GM19239 (cell line): ENCODE data around the gene EGFL8.

Experiments
- DNase-seq: peaks from one replicate; pipeline ENCODE4 v3.0.0; 2011; ENCODE audit warnings: low spot score; ENCODE audit not compliant: insufficient read length
- FAIRE-seq: peaks from 2 replicates; lab custom pipeline; 2011; peaks lifted over from hg19 to GRCh38; lab: Jason Lieb, UNC

Gene EGFL8

DNA sequence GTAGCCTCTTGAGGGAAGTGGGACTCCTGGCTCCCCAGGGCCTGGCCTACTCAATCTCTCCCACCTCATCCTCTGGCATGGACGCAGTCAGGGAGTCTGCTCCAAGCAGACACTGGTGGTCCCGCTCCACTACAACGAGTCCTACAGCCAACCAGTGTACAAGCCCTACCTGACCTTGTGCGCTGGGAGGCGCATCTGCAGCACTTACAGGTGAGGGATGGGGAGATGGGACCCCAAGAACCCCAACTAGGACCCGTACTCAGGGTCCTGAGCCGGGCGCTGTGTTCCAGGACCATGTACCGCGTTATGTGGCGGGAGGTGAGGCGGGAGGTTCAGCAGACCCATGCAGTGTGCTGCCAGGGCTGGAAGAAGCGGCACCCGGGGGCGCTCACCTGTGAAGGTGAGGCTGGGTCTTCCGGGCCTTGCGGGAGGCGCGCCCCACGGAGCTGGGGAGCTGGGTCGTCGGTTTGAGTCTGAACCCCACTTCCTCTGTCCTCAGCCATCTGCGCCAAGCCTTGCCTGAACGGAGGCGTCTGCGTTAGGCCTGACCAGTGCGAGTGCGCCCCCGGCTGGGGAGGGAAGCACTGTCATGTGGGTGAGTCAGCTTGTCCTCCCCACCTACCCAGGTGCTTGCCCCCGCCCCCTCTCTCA lies 2.1 kb downstream of the EGFL8 start:
- FAIRE-seq, result no peak

DNA sequence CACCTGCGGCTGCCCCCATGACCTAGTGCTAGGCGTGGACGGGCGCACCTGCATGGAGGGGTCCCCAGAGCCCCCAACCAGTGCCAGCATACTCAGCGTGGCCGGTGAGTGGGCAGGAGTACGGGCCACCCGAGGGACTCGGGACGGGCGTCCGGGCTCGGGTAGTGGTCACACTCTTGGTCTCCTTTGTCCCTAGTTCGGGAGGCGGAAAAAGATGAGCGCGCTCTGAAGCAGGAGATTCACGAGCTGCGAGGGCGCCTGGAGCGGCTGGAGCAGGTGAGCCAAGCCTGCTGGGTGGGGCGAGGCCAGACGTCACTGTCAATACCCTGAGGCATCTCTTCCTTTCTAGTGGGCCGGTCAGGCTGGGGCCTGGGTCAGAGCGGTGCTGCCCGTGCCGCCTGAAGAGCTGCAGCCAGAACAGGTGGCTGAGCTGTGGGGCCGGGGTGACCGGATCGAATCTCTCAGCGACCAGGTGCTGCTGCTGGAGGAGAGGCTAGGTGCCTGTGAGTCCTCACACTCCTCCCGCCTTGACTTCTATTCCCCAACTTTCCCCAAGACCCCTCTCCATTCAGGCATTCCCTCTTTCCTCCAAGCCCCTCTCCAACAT lies 2.9 kb downstream of the EGFL8 start:
- FAIRE-seq, result no peak
- no peak for DNase-seq

More for the DNA sequence above, 2.1 kb downstream of the EGFL8 start:
- DNase-seq, result no peak

GRCh38 chr6:32167761-32168262 lies 3.4 kb downstream of the EGFL8 start:
- FAIRE-seq (no peak), DNase-seq (no peak)

DNA sequence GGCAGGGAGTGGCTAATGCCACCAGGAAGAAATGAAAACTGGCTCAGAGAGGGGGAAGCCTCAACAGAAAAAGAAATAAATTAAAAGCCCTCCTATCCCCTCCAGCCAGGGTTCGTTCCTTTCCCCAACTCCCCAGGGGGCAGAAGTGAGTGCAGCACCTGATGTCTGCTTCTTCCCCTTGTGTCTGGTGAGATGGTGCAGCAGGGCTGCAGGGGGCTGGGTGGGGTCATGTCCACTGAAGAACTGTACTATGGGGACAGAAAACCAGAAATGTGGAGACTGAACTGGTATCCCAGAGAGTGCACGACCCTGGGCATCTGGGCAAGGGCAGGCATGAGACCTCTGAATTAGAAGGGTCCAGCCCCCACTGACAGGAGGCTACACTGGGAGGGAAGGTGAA lies 4.0 kb downstream of the EGFL8 start:
- no peak for FAIRE-seq
- DNase-seq, result no peak

- DNase-seq (no peak), FAIRE-seq (no peak)
These were observed 4.6 kb downstream of the EGFL8 start for GRCh38 chr6:32168807-32169591.

DNA sequence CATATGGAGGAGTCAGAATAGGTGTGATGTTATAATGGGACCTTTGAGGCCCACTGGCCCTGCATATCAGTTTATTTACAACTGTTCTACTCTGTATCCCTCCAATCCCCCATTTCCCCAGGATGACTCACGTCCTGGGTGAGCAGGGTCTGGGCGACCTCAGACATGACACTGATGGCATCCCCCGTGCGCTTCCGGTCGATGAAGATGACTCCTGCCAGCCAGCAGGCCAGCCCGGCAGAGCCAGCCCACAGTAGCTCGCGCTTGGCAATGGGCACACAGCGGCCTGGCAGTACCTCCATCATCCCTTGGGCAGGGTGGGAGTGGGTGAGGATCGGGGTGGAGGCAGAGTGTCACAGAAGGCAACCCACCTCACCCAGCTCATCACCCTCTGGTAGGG lies 5.9 kb downstream of the EGFL8 start:
- FAIRE-seq (no peak), DNase-seq (no peak)

DNA sequence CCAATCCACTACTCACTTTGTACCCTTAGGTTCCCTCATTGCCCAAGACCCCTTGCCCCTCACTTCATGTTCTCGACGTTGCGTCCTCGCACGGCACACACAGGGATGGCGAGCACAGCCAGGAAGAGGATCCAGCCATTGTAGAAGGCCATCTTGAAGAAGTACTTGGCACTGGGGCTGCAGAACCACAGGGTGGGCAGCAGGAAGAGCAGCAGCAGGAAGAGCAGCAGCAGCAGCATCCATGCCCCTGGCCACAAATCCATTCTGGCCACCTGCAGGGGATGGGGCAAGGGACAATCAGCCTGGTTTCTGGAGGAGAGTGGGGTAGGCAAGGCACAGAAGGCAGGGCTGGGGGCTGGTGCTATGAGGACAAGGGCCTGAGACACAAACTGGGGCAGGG lies 6.8 kb downstream of the EGFL8 start:
- no peak for FAIRE-seq
- DNase-seq, result no peak

DNA sequence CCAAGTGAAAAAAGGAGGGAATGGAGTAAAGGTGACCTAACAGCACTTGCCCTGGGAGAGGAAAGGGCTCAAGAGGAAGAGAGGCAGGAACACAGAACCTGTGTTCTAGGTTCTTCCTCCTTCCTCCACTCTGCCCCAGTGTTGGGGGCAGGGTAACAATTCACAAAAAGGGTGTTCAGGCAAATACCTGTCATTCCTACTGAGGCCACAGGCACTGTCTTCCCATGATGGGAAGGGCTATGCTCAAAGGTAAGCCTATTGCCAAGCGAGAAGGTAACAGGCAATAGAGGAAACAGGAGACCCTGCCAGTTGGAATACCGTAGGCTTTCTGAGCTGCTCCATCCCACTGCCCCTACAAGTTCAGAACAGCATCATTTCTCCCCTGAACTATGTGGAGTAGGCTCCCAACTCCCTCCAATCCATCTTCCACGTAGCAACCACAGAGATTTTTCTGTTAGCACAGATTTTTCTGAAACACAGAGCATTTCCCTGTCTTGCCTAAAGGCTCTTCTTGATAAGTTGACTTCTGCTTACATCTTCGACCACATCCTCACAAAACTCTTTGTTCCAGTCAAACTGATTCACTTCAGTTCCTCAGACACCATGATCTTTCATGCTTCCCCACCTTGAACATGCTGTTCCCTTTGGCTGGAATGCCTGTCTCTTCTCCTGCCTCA lies 8.8 kb downstream of the EGFL8 start:
- no peak for FAIRE-seq

DNA sequence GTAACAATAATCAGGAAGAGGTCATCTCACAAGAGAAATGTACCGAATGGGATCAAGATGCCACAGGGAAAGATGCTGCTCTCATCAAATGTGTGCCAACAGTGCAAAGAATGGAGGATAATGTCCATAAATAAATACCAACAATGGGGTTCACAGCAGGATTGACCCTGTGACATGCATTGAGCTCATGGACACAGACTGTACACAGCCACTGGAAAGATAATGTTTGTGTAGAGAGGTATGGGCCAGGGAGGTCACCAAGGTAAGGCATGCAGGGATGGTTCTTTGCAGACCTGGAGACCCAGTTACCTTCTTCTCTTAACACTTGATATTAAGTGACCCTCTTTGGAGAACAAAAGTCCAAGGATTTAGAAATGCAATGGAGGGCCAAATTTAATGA lies 10.0 kb downstream of the EGFL8 start:
- no peak for DNase-seq
- no peak for FAIRE-seq

More for the DNA sequence above, 8.8 kb downstream of the EGFL8 start:
- DNase-seq, result no peak

GRCh38 chr6:32175322-32175710 lies 10.9 kb downstream of the EGFL8 start:
- FAIRE-seq (no peak), DNase-seq (no peak)

DNA sequence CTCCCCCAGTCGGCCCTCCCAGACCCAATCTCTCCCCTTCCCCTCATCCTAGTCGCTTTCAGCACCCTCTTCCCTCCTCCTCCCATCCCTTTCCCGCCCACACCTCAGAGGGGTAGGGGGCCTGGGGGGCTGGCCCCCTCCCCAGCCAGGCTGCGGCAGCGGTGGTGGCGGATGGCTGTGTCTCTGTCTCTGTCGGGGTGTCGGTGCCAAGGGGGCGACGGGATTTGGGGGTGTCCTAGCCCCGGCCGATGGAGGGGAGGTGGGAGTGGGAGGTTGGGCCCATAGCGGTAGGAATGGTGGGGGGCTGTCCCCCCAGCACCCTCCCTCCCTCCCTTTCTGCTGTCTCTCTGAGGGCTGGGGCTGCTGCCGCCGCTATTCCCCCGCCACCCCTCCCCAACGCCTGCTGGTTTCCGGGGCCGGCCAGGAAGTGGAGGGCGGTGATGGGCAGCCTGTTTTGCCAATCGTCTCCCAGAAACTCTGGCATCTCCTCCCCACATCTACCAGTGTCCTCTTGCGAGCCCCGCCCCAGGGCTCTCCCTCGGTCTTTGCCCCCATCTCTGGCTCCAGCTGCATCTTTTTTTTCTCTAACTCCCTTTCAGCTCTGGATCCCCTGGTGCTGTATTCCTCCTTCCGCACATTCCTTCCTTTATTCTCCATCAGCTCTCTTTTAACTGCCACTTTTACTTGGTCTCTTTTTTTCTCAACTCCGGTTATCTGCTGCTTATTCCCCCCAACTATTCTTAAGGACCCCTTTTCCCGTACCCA lies 11.5 kb downstream of the EGFL8 start, which contains the start of gene AGPAT1:
Gene AGPAT1, minus strand, starts transcription at position 374 of the 765 bp plus-strand sequence. CDS start 4,588 bp downstream, outside the sequence.
- FAIRE-seq, result peak; percentile 84
- DNase-seq, result peak; percentile 97

DNA sequence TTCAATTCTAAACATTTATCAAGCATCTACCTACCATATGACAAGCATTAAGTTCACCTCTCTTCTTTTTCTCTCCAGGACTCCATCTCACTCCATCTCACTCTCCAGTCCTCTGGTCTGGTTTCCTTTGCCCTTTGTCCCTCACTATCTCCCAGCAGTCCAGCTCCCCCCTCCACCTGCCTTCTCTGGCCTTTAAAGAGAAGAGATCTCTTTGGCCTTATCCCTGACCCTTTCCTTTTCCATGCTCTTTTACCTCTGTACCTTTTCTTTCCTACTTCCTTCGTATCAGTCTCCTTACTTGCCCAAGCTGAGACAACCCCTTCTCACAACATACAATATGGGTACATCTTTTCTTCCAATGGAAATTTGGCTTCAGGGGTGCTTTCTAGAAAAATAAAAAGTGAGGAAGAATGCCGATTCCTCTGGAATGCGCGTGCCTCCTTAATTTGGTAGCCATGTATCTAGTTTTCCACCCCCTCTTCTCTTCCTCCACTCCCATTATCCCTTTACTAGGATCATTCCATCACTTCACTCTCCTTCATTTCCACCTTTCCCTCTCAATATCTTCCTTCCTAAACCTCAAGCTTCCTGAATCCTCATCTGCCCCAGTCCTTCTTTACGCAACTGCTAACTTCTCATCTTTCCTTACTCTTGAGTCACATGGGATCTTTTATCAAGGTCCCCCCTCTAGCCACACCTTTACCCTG lies 12.2 kb downstream of the EGFL8 start:
- FAIRE-seq (no peak), DNase-seq (no peak)

- peak; percentile 21 for FAIRE-seq
These were observed 12.9 kb downstream of the EGFL8 start for GRCh38 chr6:32177183-32177787.

GRCh38 chr6:32177788-32178546 lies 13.6 kb downstream of the EGFL8 start, which contains the start of gene RNF5:
Gene RNF5 (plus strand): TSS chr6:32178405. CDS start chr6:32178512, 107 bp downstream.
- FAIRE-seq (peak; percentile 98), DNase-seq (peak; percentile 90)

More at GRCh38 chr6:32177183-32177787, 12.9 kb downstream of the EGFL8 start:
- no peak for DNase-seq

- FAIRE-seq (peak; percentile 11), DNase-seq (no peak)
These were observed 14.4 kb downstream of the EGFL8 start for GRCh38 chr6:32178547-32179440.

- FAIRE-seq (no peak), DNase-seq (no peak)
These were observed 15.5 kb downstream of the EGFL8 start for GRCh38 chr6:32179766-32180405.
